SK-N-MC (cell line): ENCODE data around the gene WNT7A.

Source experiments
- EZH2 ChIP-seq: fragments of 200-600 bp; sonication (generic); IDR thresholded peaks from one replicate; pipeline ENCODE4 v1.6.1; 2017; ENCODE audit warnings: antibody characterized with exemption
- FOXP2 ChIP-seq: optimal IDR thresholded peaks from 2 replicates; pipeline ENCODE3; 2011; ENCODE audit warnings: mild to moderate bottlenecking, moderate library complexity; ENCODE audit not compliant: insufficient read depth; ENCODE audit errors: extremely low read length, control extremely low read depth
- POLR2AphosphoS5 ChIP-seq: IDR thresholded peaks from 2 replicates; pipeline ENCODE4 v1.6.1; 2012; ENCODE audit warnings: mild to moderate bottlenecking, low read depth, low read length, borderline replicate concordance

GRCh38 chr3:13876451-13877100 lies 3.3 kb downstream of the WNT7A start:
- TF ChIP-seq POLR2AphosphoS5 (no peak), EZH2 (no peak), FOXP2 (no peak)
